ENCODE measurements around the gene TIMM10. TPM values are rescaled to one million over a fixed set of nuclear protein-coding genes. Genes with fewer than 3 reads are reported as not detected.
A peak's percentile ranks its signal among the peaks of the same experiment; 100 is the strongest.

TIMM10 gene
- total RNA-seq, 2 donors from 2014 or later, result 17.0 to 19.1 TPM

GRCh38 chr11:57529012-57529411, 1.5 kb downstream of the TIMM10 start:
- no peak for DNase-seq
- H3K4me3 Mint-ChIP-seq, result peak overlapping the region; percentile 15

GRCh38 chr11:57527056-57527631, 3.4 kb downstream of the TIMM10 start:
- Mint-ChIP-seq H3K27ac (no peak overlapping the region), H3K4me1 (peaks cover 22% of the 10 kb centered on the region), H3K4me3 (no peak overlapping the region)

More at GRCh38 chr11:57529012-57529411, 1.5 kb downstream of the TIMM10 start:
- H3K27me3 Mint-ChIP-seq, result no peaks in the 10 kb centered on the region
- H3K4me1 Mint-ChIP-seq, result peaks cover 22% of the 10 kb centered on the region
- H3K36me3 Mint-ChIP-seq (ENCODE audit: low read depth), result peaks cover 3% of the 10 kb centered on the region
- H3K9me3 ChIP-seq (ENCODE audit: control insufficient read depth, low read length, poor library complexity, severe bottlenecking), result no peaks in the 10 kb centered on the region
- ATAC-seq, result no peak
- no peak overlapping the region for H3K27ac Mint-ChIP-seq

GRCh38 chr11:57523419-57523818, 7.1 kb downstream of the TIMM10 start:
- Mint-ChIP-seq H3K27ac (no peak overlapping the region), H3K4me1 (peaks cover 8% of the 10 kb centered on the region), H3K27me3 (no peaks in the 10 kb centered on the region), H3K4me3 (peak overlapping the region; percentile 58), H3K36me3 (ENCODE audit: low read depth) (peaks cover 3% of the 10 kb centered on the region)
- DNase-seq (no peak), ATAC-seq (no peak)
- no peaks in the 10 kb centered on the region for H3K9me3 ChIP-seq (ENCODE audit: control insufficient read depth, low read length, poor library complexity, severe bottlenecking)

More at GRCh38 chr11:57527056-57527631, 3.4 kb downstream of the TIMM10 start:
- DNase-seq, result peak; percentile 52 to 70 (median 53)
- Mint-ChIP-seq H3K27me3 (no peaks in the 10 kb centered on the region), H3K36me3 (ENCODE audit: low read depth) (peaks cover 3% of the 10 kb centered on the region)
- no peak for ATAC-seq
- H3K9me3 ChIP-seq (ENCODE audit: control insufficient read depth, low read length, poor library complexity, severe bottlenecking), result no peaks in the 10 kb centered on the region

GRCh38 chr11:57521116-57521515, 9.4 kb downstream of the TIMM10 start:
- ATAC-seq (no peak), DNase-seq (no peak)
- H3K4me1 Mint-ChIP-seq, result peaks cover 6% of the 10 kb centered on the region
- no peaks in the 10 kb centered on the region for H3K27me3 Mint-ChIP-seq
- H3K9me3 ChIP-seq (ENCODE audit: control insufficient read depth, low read length, poor library complexity, severe bottlenecking), result no peaks in the 10 kb centered on the region
- H3K36me3 Mint-ChIP-seq (ENCODE audit: low read depth), result peaks cover 3% of the 10 kb centered on the region
- no peak overlapping the region for H3K27ac Mint-ChIP-seq
- H3K4me3 Mint-ChIP-seq, result no peak overlapping the region

GRCh38 chr11:57516061-57516443, 14.5 kb downstream of the TIMM10 start:
- Mint-ChIP-seq H3K4me3 (peak overlapping the region; percentile 98), H3K27ac (peak overlapping the region; percentile 90), H3K27me3 (no peaks in the 10 kb centered on the region), H3K36me3 (ENCODE audit: low read depth) (no peaks in the 10 kb centered on the region), H3K4me1 (peaks cover 20% of the 10 kb centered on the region)
- no peaks in the 10 kb centered on the region for H3K9me3 ChIP-seq (ENCODE audit: control insufficient read depth, low read length, poor library complexity, severe bottlenecking)
- DNase-seq (no peak), ATAC-seq (peak; percentile 4)

GRCh38 chr11:57515332-57516060, 15.1 kb downstream of the TIMM10 start, which contains the start of gene SLC43A1:
Gene SLC43A1 (minus strand): TSS chr11:57515702. CDS start chr11:57514111, 1,591 bp downstream.
- ATAC-seq (peak; percentile 44), DNase-seq (no peak)
- peak within 1 kb of the TSS; percentile 90 for H3K27ac Mint-ChIP-seq
- H3K9me3 ChIP-seq (ENCODE audit: control insufficient read depth, low read length, poor library complexity, severe bottlenecking), result no peaks in the 10 kb centered on the region
- peaks cover 20% of the 10 kb centered on the region for H3K4me1 Mint-ChIP-seq
- no peaks in the 10 kb centered on the region for H3K27me3 Mint-ChIP-seq
- H3K36me3 Mint-ChIP-seq (ENCODE audit: low read depth), result no peaks in the 10 kb centered on the region
- peak within 1 kb of the TSS; percentile 98 for H3K4me3 Mint-ChIP-seq

- Mint-ChIP-seq H3K4me3 (peak overlapping the region; percentile 98), H3K36me3 (ENCODE audit: low read depth) (no peaks in the 10 kb centered on the region), H3K4me1 (peaks cover 20% of the 10 kb centered on the region), H3K27me3 (no peaks in the 10 kb centered on the region), H3K27ac (peak overlapping the region; percentile 90)
- peak; percentile 62 for ATAC-seq
- DNase-seq, result peak in 1 of 3 donors; percentile 22
- H3K9me3 ChIP-seq (ENCODE audit: control insufficient read depth, low read length, poor library complexity, severe bottlenecking), result no peaks in the 10 kb centered on the region
These were observed 15.8 kb downstream of the TIMM10 start for GRCh38 chr11:57514538-57515331.

GRCh38 chr11:57513911-57514537, 16.5 kb downstream of the TIMM10 start:
- Mint-ChIP-seq H3K27ac (peak overlapping the region; percentile 90), H3K27me3 (no peaks in the 10 kb centered on the region), H3K4me1 (peaks cover 20% of the 10 kb centered on the region), H3K36me3 (ENCODE audit: low read depth) (no peaks in the 10 kb centered on the region), H3K4me3 (peak overlapping the region; percentile 98)
- DNase-seq (no peak), ATAC-seq (peak; percentile 71)
- no peaks in the 10 kb centered on the region for H3K9me3 ChIP-seq (ENCODE audit: control insufficient read depth, low read length, poor library complexity, severe bottlenecking)

- H3K4me3 Mint-ChIP-seq, result peak overlapping the region; percentile 98
- DNase-seq, result no peak
- no peak overlapping the region for H3K27ac Mint-ChIP-seq
- H3K27me3 Mint-ChIP-seq, result no peaks in the 10 kb centered on the region
- H3K4me1 Mint-ChIP-seq, result peaks cover 20% of the 10 kb centered on the region
- no peak for ATAC-seq
- no peaks in the 10 kb centered on the region for H3K9me3 ChIP-seq (ENCODE audit: control insufficient read depth, low read length, poor library complexity, severe bottlenecking)
- no peaks in the 10 kb centered on the region for H3K36me3 Mint-ChIP-seq (ENCODE audit: low read depth)
These were observed 17.1 kb downstream of the TIMM10 start for GRCh38 chr11:57513452-57513795.

GRCh38 chr11:57512646-57513451, 17.7 kb downstream of the TIMM10 start:
- no peak overlapping the region for H3K4me3 Mint-ChIP-seq

GRCh38 chr11:57511741-57512430, 18.7 kb downstream of the TIMM10 start:
- no peak overlapping the region for H3K4me3 Mint-ChIP-seq
- DNase-seq (no peak), ATAC-seq (no peak)
- H3K36me3 Mint-ChIP-seq (ENCODE audit: low read depth), result no peaks in the 10 kb centered on the region
- no peaks in the 10 kb centered on the region for H3K27me3 Mint-ChIP-seq
- peaks cover 23% of the 10 kb centered on the region for H3K4me1 Mint-ChIP-seq
- peak overlapping the region; percentile 88 for H3K27ac Mint-ChIP-seq
- no peaks in the 10 kb centered on the region for H3K9me3 ChIP-seq (ENCODE audit: control insufficient read depth, low read length, poor library complexity, severe bottlenecking)

More at GRCh38 chr11:57512646-57513451, 17.7 kb downstream of the TIMM10 start:
- no peaks in the 10 kb centered on the region for H3K27me3 Mint-ChIP-seq
- ATAC-seq (no peak), DNase-seq (no peak)
- H3K36me3 Mint-ChIP-seq (ENCODE audit: low read depth), result no peaks in the 10 kb centered on the region
- peaks cover 20% of the 10 kb centered on the region for H3K4me1 Mint-ChIP-seq
- no peaks in the 10 kb centered on the region for H3K9me3 ChIP-seq (ENCODE audit: control insufficient read depth, low read length, poor library complexity, severe bottlenecking)
- peak overlapping the region; percentile 88 for H3K27ac Mint-ChIP-seq
